K562 (cell line): ENCODE data around the gene SOX11. TPM values are rescaled to one million over a fixed set of nuclear protein-coding genes. Genes with fewer than 3 reads are reported as not detected.

Source experiments
- ATAC-seq: fragments of 200-7000 bp; cut with Tn5 transposase; 3 replicates; pipeline ENCODE4 v1.9.1; 2020; ENCODE audit warnings: moderate library complexity
- BruUV-seq: library from RNA; stranded (reverse); fragments of 400-500 nt; replicated peaks from 2 replicates; lab custom pipeline; 2021; lab: Mats Ljungman, UMichigan
- CTCF ChIA-PET: fragments of 300-600 bp; formaldehyde crosslinking; extraction: SDS; loops from one replicate; lab custom pipeline; 2021; ENCODE audit warnings: low intra/inter-chr PET ratio; lab: Yijun Ruan, JAX
- POLR2A ChIA-PET: fragments of 300-600, 350-650 bp; sonication (Branson Sonifier 250); formaldehyde crosslinking; extraction: SDS; loops from one replicate; lab custom pipeline; 2021; ENCODE audit warnings: antibody characterized with exemption, inconsistent platforms; lab: Yijun Ruan, JAX
- DNase-seq, 4 experiments: peaks; one replicate each; pipeline versions ENCODE4 v3.0.0 to v3.0.0-alpha.2; 2011 to 2018; ENCODE audit warnings: low spot score in 3 of 4, mixed read lengths in 3 of 4; ENCODE audit errors: extremely low read depth in 1 of 4
- FAIRE-seq: peaks from 2 replicates; lab custom pipeline; 2011; peaks lifted over from hg19 to GRCh38; lab: Jason Lieb, UNC
- H2AFZ ChIP-seq: 2 replicates; pipeline ENCODE4 v1.6.0; 2011; ENCODE audit warnings: low read depth, low read length, control low read depth, inconsistent platforms
- H3K27ac ChIP-seq: fragments of 200-600 bp; 3 replicates; pipeline ENCODE4 v1.8.0; 2011; ENCODE audit warnings: low read depth, mild to moderate bottlenecking, control low read depth, inconsistent platforms, low read length, moderate library complexity, mixed read lengths; ENCODE audit errors: extremely low read depth
- H3K27me3 ChIP-seq, 2 experiments: fragments of 300-600 bp in 1 of 2; 2 replicates in 1 of 2; 3 replicates in 1 of 2; pipeline versions ENCODE4 v1.6.0 to v1.8.0; 2011; ENCODE audit warnings: inconsistent platforms in 2 of 2, low read length in 2 of 2, mild to moderate bottlenecking in 1 of 2, mixed read lengths in 1 of 2, moderate library complexity in 1 of 2; ENCODE audit not compliant: control insufficient read depth in 2 of 2, insufficient read depth in 2 of 2
- H3K36me3 ChIP-seq: fragments of 300-600 bp; 3 replicates; pipeline ENCODE4 v1.8.0; 2011; ENCODE audit warnings: mild to moderate bottlenecking, low read length, inconsistent platforms; ENCODE audit not compliant: control insufficient read depth, insufficient read depth
- H3K4me1 ChIP-seq, 2 experiments: fragments of 200-600 bp in 1 of 2; replicated peaks in 1 of 2; 2 replicates in 1 of 2; 3 replicates in 1 of 2; pipeline versions ENCODE4 v1.5.1 to v1.8.0; 2011; ENCODE audit warnings: inconsistent platforms in 2 of 2, low read length in 2 of 2, mild to moderate bottlenecking in 1 of 2, mixed read lengths in 1 of 2, moderate library complexity in 1 of 2; ENCODE audit not compliant: control insufficient read depth in 2 of 2, insufficient read depth in 2 of 2
- H3K4me2 ChIP-seq: 2 replicates; pipeline ENCODE4 v1.6.1; 2011; ENCODE audit warnings: low read length, control low read depth, inconsistent platforms, mixed read lengths; ENCODE audit not compliant: insufficient read depth
- H3K4me3 ChIP-seq: fragments of 200-600 bp; sonication (generic), shearing (Covaris generic); 2 replicates; pipeline ENCODE4 v1.5.1; 2016; ENCODE audit warnings: control low read depth, inconsistent platforms
- H3K79me2 ChIP-seq: fragments of 200-600 bp; 3 replicates; pipeline ENCODE4 v1.8.0; 2011; ENCODE audit warnings: low read length, inconsistent platforms; ENCODE audit not compliant: control insufficient read depth, insufficient read depth
- H3K9ac ChIP-seq, 2 experiments: 2 replicates each; pipeline versions ENCODE4 v1.6.0 to v1.6.1; 2011; ENCODE audit warnings: low read depth in 2 of 2, low read length in 2 of 2, control low read depth in 1 of 2, inconsistent platforms in 1 of 2, mild to moderate bottlenecking in 1 of 2, mixed read lengths in 1 of 2; ENCODE audit not compliant: insufficient read depth in 1 of 2
- H3K9me1 ChIP-seq: one replicate; pipeline ENCODE4 v1.6.0; 2011; ENCODE audit warnings: inconsistent platforms, mild to moderate bottlenecking, low read length, moderate library complexity; ENCODE audit not compliant: control insufficient read depth, insufficient read depth
- H3K9me3 ChIP-seq: replicated peaks from 2 replicates; pipeline ENCODE4 v1.5.1; 2011; ENCODE audit warnings: low read depth, low read length, inconsistent platforms; ENCODE audit not compliant: control insufficient read depth, insufficient read depth
- H4K20me1 ChIP-seq: replicated peaks from 2 replicates; pipeline ENCODE4 v1.6.1; 2011; ENCODE audit warnings: low read length, inconsistent platforms, mixed read lengths; ENCODE audit not compliant: control insufficient read depth, insufficient read depth
- CREBBP ChIP-seq: IDR thresholded peaks from one replicate; pipeline ENCODE4 v1.6.1; 2012; ENCODE audit warnings: low read depth, mild to moderate bottlenecking, control low read depth, inconsistent platforms, low read length
- FOXM1 ChIP-seq, 2 experiments: fragments of 450-650 bp in 1 of 2; sonication (generic) in 1 of 2; formaldehyde crosslinking in 1 of 2; IDR thresholded peaks; 2 replicates each; pipeline versions ENCODE4 v1.6.1 to v1.9.0; 2017 to 2022; ENCODE audit warnings: low read depth in 2 of 2, mild to moderate bottlenecking in 2 of 2, missing genetic modification reagents in 1 of 2, moderate library complexity in 1 of 2
- KAT2B ChIP-seq: IDR thresholded peaks from one replicate; pipeline ENCODE4 v1.6.1; 2012; ENCODE audit warnings: low read depth, mild to moderate bottlenecking, control low read depth, inconsistent platforms, low read length, moderate library complexity
- PTBP1 ChIP-seq: fragments of 200-400 bp; formaldehyde crosslinking; IDR thresholded peaks from 2 replicates; pipeline ENCODE4 v1.6.1; 2017; ENCODE audit warnings: low read depth, low read length
- RBM17 ChIP-seq: fragments of 200-400 bp; formaldehyde crosslinking; IDR thresholded peaks from 2 replicates; pipeline ENCODE4 v1.6.1; 2017; ENCODE audit warnings: low read depth, mild to moderate bottlenecking, low read length, borderline replicate concordance
- SAFB2 ChIP-seq: fragments of 200-400 bp; formaldehyde crosslinking; IDR thresholded peaks from 2 replicates; pipeline ENCODE4 v1.6.1; 2018; ENCODE audit warnings: borderline replicate concordance, low read length, low read depth, moderate library complexity; ENCODE audit not compliant: severe bottlenecking
- WGBS: fragments of 100-300 bp; shearing (Covaris generic); methylation state at CpG from one replicate; pipeline ENCODE4 v1.1.6; 2016; ENCODE audit warnings: low coverage, mixed read lengths; ENCODE audit not compliant: insufficient coverage; ENCODE audit errors: missing lambda C conversion rate; 5-methylcytosine and 5-hydroxymethylcytosine counted together
- in situ Hi-C: fragments of 300-500 bp; cut with MboI; formaldehyde crosslinking; loops from 4 replicates; pipeline ENCODE4 v1.15.0; 2018; ENCODE audit warnings: inconsistent platforms, mixed read lengths
- intact Hi-C: fragments of 100-400 bp; cut with micrococcal nuclease; formaldehyde crosslinking; loops from 2 replicates; pipeline ENCODE4 v1.14.2; 2022
- polyA plus RNA-seq, 8 experiments: library from polyadenylated mRNA; depleted of rRNA in 4 of 8; stranded (reverse) in 5 of 8; unstranded in 3 of 8; fragments of >200 nt; fragmentation: Nextera tagmentation in 2 of 8; fragmentation: Illumina TruSeq in 1 of 8; extraction: Ambion mirVana in 2 of 8; extraction: Trizol in 1 of 8; gene quantifications; 2 replicates each; pipeline versions ENCODE4 v1.2.1 to v1.2.3, GENCODE V29; 2011 to 2014; ENCODE audit warnings: inconsistent platforms in 1 of 8, missing spikeins in 1 of 8
- total RNA-seq, 7 experiments: library from RNA; depleted of rRNA in 6 of 7; stranded (reverse); fragments of >200 nt in 6 of 7; fragmentation: Illumina TruSeq in 2 of 7; extraction: Trizol in 2 of 7; gene quantifications; 2 replicates each; pipeline versions ENCODE4 v1.2.1 to v1.2.3, GENCODE V29; 2011 to 2021; ENCODE audit warnings: low replicate concordance in 1 of 7
- TF ChIP-seq, protein P1 (sequence below), 2 experiments: fragments of 150-350 bp in 1 of 2; IDR thresholded peaks; 2 replicates each; pipeline ENCODE4 v1.6.1; 2012 to 2016; ENCODE audit warnings: low read depth in 2 of 2, low read length in 2 of 2, mild to moderate bottlenecking in 1 of 2, moderate library complexity in 1 of 2

The SOX11 gene
- total and polyA plus RNA-seq, 9 of the 15 experiments (the other 6 are each of a cell fraction or from before 2014, with no cell fraction given) = 0.02 TPM; not detected in 8

DNA sequence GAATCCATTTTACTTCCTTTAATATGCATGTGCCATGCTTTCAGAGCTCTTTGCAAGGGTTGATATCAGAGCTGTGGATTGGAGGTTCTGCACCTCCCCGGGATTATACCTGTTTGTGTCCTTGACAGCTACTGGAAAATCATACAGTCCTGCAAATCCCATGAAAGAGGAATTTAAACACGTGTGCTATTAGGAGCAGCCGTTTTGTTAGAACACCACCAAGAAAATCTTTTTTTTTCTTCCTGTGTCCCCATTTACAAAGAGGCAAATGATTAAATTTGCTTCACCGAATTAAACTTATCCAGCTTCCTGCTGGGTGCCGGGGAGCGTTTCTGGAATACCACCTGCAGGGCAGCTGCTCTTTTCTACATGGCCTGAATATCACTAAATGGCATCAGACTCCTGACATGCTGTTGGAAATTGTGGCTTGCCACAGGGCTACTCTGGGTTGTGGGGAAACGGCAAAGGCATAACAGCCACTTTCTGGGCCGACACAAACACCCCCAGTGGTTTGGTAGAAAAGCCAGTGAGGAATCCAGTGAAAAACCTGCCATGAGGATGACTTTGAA is 23.4 kb upstream of the SOX11 start (continued):
- TF ChIP-seq CREBBP = no peak
- no peak for TF ChIP-seq RBM17
- TF ChIP-seq, all 486 proteins: peak for 0

DNA sequence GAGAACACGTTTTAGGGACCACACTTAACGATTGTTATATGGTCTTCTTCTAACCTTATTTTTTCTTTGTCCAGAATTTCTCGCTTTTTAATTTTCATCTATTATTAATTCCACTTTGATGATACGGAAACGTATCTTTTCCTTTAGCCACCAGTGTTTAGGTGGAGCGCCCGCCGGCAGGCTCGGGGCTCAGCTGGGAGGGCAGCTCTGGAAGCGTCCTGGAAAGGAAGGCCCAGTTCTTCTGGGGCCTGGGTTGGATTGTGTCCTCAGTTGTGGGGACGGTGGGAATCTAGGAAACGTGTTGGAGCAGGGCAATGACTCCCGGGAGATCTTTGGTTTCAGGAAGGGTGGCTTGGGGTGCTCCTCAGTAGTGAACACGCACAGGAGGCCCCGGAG is 19.4 kb upstream of the SOX11 start:
- Histone ChIP-seq H3K4me1 (no peaks in the 10 kb centered on the region), H4K20me1 (no peaks in the 10 kb centered on the region), H3K9me1 (no peaks in the 10 kb centered on the region), H3K27me3 (no peaks in the 10 kb centered on the region), H3K27ac (no peak overlapping the region), H3K9me3 (no peaks in the 10 kb centered on the region), H3K4me3 (no peak overlapping the region), H3K4me2 (no peak overlapping the region), H2AFZ (no peak overlapping the region), H3K36me3 (no peaks in the 10 kb centered on the region), H3K79me2 (no peaks in the 10 kb centered on the region), H3K9ac (no peak overlapping the region)
- in situ Hi-C loops (no loop called here), intact Hi-C loops (no loop called here)
- BruUV-seq = no TSS peak
- under 1% methylated on average over 15 of the region's 15 CpGs for WGBS
- CTCF ChIA-PET = no interaction called here
- no peak for DNase-seq
- POLR2A ChIA-PET = no interaction called here
- no peak for ATAC-seq
- FAIRE-seq = no peak
- TF ChIP-seq KAT2B (no peak), SAFB2 (no peak), FOXM1 (IDR thresholded peaks at IDR 0.05; ENCODE audit: low read depth) (no peak), FOXM1 (CRISPR knock-in tag; IDR thresholded peaks at IDR 0.05; ENCODE audit: low read depth) (no peak), PTBP1 (no peak)
- TF ChIP-seq, protein P1, sequence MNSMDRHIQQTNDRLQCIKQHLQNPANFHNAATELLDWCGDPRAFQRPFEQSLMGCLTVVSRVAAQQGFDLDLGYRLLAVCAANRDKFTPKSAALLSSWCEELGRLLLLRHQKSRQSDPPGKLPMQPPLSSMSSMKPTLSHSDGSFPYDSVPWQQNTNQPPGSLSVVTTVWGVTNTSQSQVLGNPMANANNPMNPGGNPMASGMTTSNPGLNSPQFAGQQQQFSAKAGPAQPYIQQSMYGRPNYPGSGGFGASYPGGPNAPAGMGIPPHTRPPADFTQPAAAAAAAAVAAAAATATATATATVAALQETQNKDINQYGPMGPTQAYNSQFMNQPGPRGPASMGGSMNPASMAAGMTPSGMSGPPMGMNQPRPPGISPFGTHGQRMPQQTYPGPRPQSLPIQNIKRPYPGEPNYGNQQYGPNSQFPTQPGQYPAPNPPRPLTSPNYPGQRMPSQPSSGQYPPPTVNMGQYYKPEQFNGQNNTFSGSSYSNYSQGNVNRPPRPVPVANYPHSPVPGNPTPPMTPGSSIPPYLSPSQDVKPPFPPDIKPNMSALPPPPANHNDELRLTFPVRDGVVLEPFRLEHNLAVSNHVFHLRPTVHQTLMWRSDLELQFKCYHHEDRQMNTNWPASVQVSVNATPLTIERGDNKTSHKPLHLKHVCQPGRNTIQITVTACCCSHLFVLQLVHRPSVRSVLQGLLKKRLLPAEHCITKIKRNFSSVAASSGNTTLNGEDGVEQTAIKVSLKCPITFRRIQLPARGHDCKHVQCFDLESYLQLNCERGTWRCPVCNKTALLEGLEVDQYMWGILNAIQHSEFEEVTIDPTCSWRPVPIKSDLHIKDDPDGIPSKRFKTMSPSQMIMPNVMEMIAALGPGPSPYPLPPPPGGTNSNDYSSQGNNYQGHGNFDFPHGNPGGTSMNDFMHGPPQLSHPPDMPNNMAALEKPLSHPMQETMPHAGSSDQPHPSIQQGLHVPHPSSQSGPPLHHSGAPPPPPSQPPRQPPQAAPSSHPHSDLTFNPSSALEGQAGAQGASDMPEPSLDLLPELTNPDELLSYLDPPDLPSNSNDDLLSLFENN (IDR thresholded peaks at IDR 0.05; ENCODE audit: low read depth in 2 of 2, low read length in 2 of 2) = no peak
